Astrocyte (in vitro differentiated cells and primary cell): ENCODE measurements around the gene HS6ST3. TPM values are rescaled to one million over a fixed set of nuclear protein-coding genes. Genes with fewer than 3 reads are reported as not detected.

Source experiments
- DNase-seq: peaks from one replicate; pipeline ENCODE4 v3.0.0-alpha.2; 2010; ENCODE audit warnings: low read depth
- FAIRE-seq: peaks from 2 replicates; lab custom pipeline; 2011; peaks lifted over from hg19 to GRCh38; lab: Jason Lieb, UNC
- H2AFZ ChIP-seq: 2 replicates; pipeline ENCODE4 v1.6.0; 2012; ENCODE audit warnings: low read depth, low read length, inconsistent platforms
- H3K27ac ChIP-seq: 2 replicates; pipeline ENCODE4 v1.5.1; 2011; ENCODE audit warnings: low read depth, low read length, inconsistent platforms
- H3K27me3 ChIP-seq: 2 replicates; pipeline ENCODE4 v1.6.0; 2011; ENCODE audit warnings: low read length, inconsistent platforms; ENCODE audit not compliant: insufficient read depth
- H3K36me3 ChIP-seq: 2 replicates; pipeline ENCODE4 v1.5.1; 2011; ENCODE audit warnings: low read length, inconsistent platforms; ENCODE audit not compliant: insufficient read depth
- H3K4me1 ChIP-seq: 2 replicates; pipeline ENCODE4 v1.5.1; 2011; ENCODE audit warnings: low read length, inconsistent platforms; ENCODE audit not compliant: insufficient read depth
- H3K4me2 ChIP-seq: 2 replicates; pipeline ENCODE4 v1.6.0; 2012; ENCODE audit warnings: low read length, inconsistent platforms
- H3K4me3 ChIP-seq: 2 replicates; pipeline ENCODE4 v1.5.1; 2011; ENCODE audit warnings: low read depth, mild to moderate bottlenecking, low read length, inconsistent platforms; ENCODE audit not compliant: insufficient read depth
- H3K79me2 ChIP-seq: 2 replicates; pipeline ENCODE4 v1.6.0; 2012; ENCODE audit warnings: mild to moderate bottlenecking, low read length, inconsistent platforms; ENCODE audit not compliant: insufficient read depth
- H3K9ac ChIP-seq: 2 replicates; pipeline ENCODE4 v1.6.0; 2012; ENCODE audit warnings: mild to moderate bottlenecking, low read length, inconsistent platforms
- H3K9me3 ChIP-seq: 2 replicates; pipeline ENCODE4 v1.5.1; 2012; ENCODE audit warnings: low read depth, mild to moderate bottlenecking, low read length, inconsistent platforms; ENCODE audit not compliant: insufficient read depth
- H4K20me1 ChIP-seq: 2 replicates; pipeline ENCODE4 v1.6.0; 2012; ENCODE audit warnings: low read length, inconsistent platforms; ENCODE audit not compliant: insufficient read depth
- H3K27ac Mint-ChIP-seq: one replicate; pipeline ENCODE4 v1.8.0; 2021; ENCODE audit warnings: mild to moderate bottlenecking, mixed read lengths; ENCODE audit not compliant: unreplicated experiment
- H3K27me3 Mint-ChIP-seq: one replicate; pipeline ENCODE4 v1.8.0; 2021; ENCODE audit warnings: low read depth, mixed read lengths; ENCODE audit not compliant: unreplicated experiment
- H3K36me3 Mint-ChIP-seq: one replicate; pipeline ENCODE4 v1.8.0; 2021; ENCODE audit warnings: low read depth, mixed read lengths; ENCODE audit not compliant: unreplicated experiment
- H3K4me1 Mint-ChIP-seq: one replicate; pipeline ENCODE4 v1.8.0; 2021; ENCODE audit warnings: low read depth, mixed read lengths; ENCODE audit not compliant: unreplicated experiment
- H3K4me3 Mint-ChIP-seq: one replicate; pipeline ENCODE4 v1.8.0; 2021; ENCODE audit warnings: mild to moderate bottlenecking, moderate library complexity, mixed read lengths; ENCODE audit not compliant: unreplicated experiment
- H3K9me3 Mint-ChIP-seq: one replicate; pipeline ENCODE4 v1.8.0; 2021; ENCODE audit warnings: mild to moderate bottlenecking, mixed read lengths; ENCODE audit not compliant: unreplicated experiment
- CTCF ChIP-seq: IDR thresholded peaks from 2 replicates; pipeline ENCODE4 v1.5.1; 2011; ENCODE audit warnings: low read depth, mild to moderate bottlenecking, inconsistent platforms, low read length, moderate library complexity; ENCODE audit not compliant: insufficient read depth
- EZH2 ChIP-seq: IDR thresholded peaks from 2 replicates; pipeline ENCODE4 v1.6.1; 2012; ENCODE audit warnings: mild to moderate bottlenecking, low read length, inconsistent platforms; ENCODE audit not compliant: insufficient read depth
- total RNA-seq: library from RNA; stranded (reverse); gene quantifications from 2 replicates; pipeline ENCODE4 v1.2.1, GENCODE V29; 2021

The HS6ST3 gene
- total RNA-seq, 1 donor from 2014 or later: 0.07 TPM

- H3K4me3 ChIP-seq: no peak overlapping the region
- H3K36me3 ChIP-seq: no peaks in the 10 kb centered on the region
- Mint-ChIP-seq H3K36me3 (no peaks in the 10 kb centered on the region), H3K27me3 (no peaks in the 10 kb centered on the region), H3K4me1 (no peaks in the 10 kb centered on the region), H3K4me3 (no peak overlapping the region), H3K27ac (no peak overlapping the region), H3K9me3 (no peaks in the 10 kb centered on the region)
- H3K4me2 ChIP-seq: no peak overlapping the region
- H3K27ac ChIP-seq: no peak overlapping the region
- TF ChIP-seq CTCF (no peak), EZH2 (no peak)
- no peaks in the 10 kb centered on the region for H4K20me1 ChIP-seq
- H3K4me1 ChIP-seq: no peaks in the 10 kb centered on the region
- no peak overlapping the region for H2AFZ ChIP-seq
- H3K9me3 ChIP-seq: peaks cover 3% of the 10 kb centered on the region
- H3K27me3 ChIP-seq: no peaks in the 10 kb centered on the region
- no peak for DNase-seq
- no peaks in the 10 kb centered on the region for H3K79me2 ChIP-seq
- H3K9ac ChIP-seq: no peak overlapping the region
- no peak for FAIRE-seq
These were observed 531.8 kb downstream of the HS6ST3 start for GRCh38 chr13:96621634-96622183.

DNA sequence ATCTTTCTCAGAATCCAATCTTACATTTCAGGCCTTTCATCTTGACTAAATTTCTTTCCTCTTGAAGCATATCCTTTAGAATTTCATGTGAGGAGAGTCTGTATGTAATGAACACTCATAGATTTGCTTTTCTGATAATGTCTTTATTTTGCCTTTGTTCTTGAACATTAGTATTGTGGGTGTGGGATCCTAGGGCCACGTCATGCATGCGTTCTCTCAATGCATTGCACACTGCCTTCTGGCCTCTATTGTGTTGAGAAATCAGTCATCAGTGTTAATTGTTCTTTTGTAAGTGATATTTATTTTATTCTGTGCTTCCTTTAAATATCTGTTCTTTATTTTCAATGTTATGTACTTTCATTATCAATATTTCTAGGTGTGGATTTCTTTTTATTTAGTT, 539.4 kb downstream of the HS6ST3 start:
- no peaks in the 10 kb centered on the region for H3K4me1 Mint-ChIP-seq
- no peak overlapping the region for H3K27ac Mint-ChIP-seq
- Histone ChIP-seq H3K36me3 (no peaks in the 10 kb centered on the region), H3K79me2 (no peaks in the 10 kb centered on the region), H3K4me1 (no peaks in the 10 kb centered on the region), H3K4me2 (no peak overlapping the region), H3K27ac (no peak overlapping the region), H3K27me3 (no peaks in the 10 kb centered on the region), H3K9me3 (peaks cover 3% of the 10 kb centered on the region), H4K20me1 (no peaks in the 10 kb centered on the region), H2AFZ (no peak overlapping the region), H3K9ac (no peak overlapping the region), H3K4me3 (no peak overlapping the region)
- no peaks in the 10 kb centered on the region for H3K27me3 Mint-ChIP-seq
- FAIRE-seq: no peak
- no peaks in the 10 kb centered on the region for H3K36me3 Mint-ChIP-seq
- TF ChIP-seq CTCF (no peak), EZH2 (no peak)
- peaks cover 1% of the 10 kb centered on the region for H3K9me3 Mint-ChIP-seq
- no peak for DNase-seq
- no peak overlapping the region for H3K4me3 Mint-ChIP-seq

DNA sequence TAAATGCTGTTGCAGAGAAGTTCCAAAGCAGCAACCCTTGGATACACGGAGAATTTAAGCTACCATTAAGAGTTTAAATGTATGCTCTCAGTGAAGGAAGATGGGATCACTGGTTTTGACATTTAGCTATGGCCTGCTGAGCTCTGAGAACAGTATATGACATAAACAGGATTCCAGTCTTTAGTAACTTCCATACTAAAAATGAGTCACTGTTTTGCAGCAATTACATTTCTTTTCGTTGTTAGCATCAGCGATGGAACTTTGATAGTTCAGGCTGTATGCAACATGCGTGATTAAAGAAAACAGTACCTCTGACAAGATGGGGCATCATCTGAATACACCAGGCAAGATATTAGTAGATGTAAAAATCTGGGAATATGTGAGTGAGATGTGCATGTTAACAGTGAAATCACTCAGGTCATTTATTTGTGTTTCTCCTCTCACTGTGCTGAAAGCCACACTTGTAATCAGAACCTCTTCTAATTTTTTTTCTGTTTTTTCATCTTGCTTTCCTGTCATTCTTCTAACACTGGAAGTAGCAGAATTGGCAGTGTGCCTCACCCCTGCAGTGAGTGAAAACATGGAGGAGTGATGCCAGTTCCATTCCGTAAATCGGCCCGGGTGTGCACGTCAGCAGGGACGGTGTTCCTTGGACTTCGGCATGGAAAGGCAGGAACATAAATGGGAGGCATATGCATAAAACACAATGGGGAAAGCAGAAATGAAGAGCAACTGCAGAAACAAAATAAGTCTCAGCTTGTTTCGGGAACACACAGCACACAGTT, 542.8 kb downstream of the HS6ST3 start:
- no peaks in the 10 kb centered on the region for H3K9me3 ChIP-seq
- no peak for DNase-seq
- TF ChIP-seq EZH2 (no peak), CTCF (no peak)
- peaks cover 2% of the 10 kb centered on the region for H3K27me3 Mint-ChIP-seq
- no peaks in the 10 kb centered on the region for H3K36me3 ChIP-seq
- no peaks in the 10 kb centered on the region for H3K27me3 ChIP-seq
- no peak overlapping the region for H3K4me3 Mint-ChIP-seq
- no peak overlapping the region for H3K4me2 ChIP-seq
- H3K4me3 ChIP-seq: no peak overlapping the region
- no peaks in the 10 kb centered on the region for H3K36me3 Mint-ChIP-seq
- no peak overlapping the region for H3K27ac Mint-ChIP-seq
- H3K4me1 Mint-ChIP-seq: no peaks in the 10 kb centered on the region
- H3K27ac ChIP-seq: no peak overlapping the region
- no peaks in the 10 kb centered on the region for H3K4me1 ChIP-seq
- peaks cover 8% of the 10 kb centered on the region for H3K9me3 Mint-ChIP-seq
- no peak overlapping the region for H2AFZ ChIP-seq
- no peaks in the 10 kb centered on the region for H3K79me2 ChIP-seq
- no peaks in the 10 kb centered on the region for H4K20me1 ChIP-seq
- no peak overlapping the region for H3K9ac ChIP-seq
- FAIRE-seq: no peak
